T-helper 2 cell (primary cell): ENCODE data around the gene PRKD3.
"Not testable (repeated sequence)": the region's sequence is repeated elsewhere in the genome, so short reads cannot be mapped to it uniquely, and the experiment has no call there.

Experiments used
- DNase-seq, 5 experiments: peaks; one replicate each; pipeline versions ENCODE4 v3.0.0 to v3.0.0-alpha.2; 2012 to 2022

Gene PRKD3

DNA sequence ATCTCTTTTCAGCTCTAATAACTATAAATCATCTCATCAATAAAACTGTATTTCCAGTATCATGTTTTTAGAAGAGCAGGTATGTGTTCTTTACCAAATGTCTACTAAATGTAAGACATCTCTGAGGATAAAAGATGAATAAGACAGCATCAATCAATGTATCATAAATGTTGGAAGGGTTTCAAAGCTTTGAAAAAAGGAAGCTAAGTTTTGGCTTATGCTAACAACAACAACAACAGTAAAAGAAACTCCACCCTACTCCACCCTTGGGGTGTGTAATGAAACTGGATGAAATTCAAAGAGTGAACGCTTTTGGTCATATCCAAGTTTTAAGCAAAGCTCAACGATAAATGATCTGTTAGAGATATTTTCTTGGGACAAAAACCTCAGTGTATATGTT is 17.1 kb downstream of the PRKD3 start:
- DNase-seq, result no peak

DNA sequence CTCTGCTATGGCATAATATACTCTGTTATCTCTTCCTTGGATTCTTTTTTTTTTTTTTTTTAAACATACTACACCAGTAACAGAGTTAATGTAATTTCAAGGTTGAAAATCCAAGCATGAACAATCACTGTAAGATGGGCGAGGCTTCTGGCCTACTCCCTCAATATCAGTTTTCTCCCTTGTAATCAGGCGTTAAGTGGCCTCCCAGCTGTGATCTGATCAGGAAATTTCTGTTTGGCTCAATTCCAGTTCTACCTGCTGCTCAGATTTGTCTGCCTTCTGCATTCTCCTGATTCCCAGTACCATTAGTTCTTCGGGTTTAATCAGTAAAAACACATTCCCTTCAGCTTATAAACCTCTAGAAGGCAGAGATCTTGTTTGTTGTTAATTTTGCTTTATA is 18.6 kb downstream of the PRKD3 start:
- DNase-seq, result no peak

DNA sequence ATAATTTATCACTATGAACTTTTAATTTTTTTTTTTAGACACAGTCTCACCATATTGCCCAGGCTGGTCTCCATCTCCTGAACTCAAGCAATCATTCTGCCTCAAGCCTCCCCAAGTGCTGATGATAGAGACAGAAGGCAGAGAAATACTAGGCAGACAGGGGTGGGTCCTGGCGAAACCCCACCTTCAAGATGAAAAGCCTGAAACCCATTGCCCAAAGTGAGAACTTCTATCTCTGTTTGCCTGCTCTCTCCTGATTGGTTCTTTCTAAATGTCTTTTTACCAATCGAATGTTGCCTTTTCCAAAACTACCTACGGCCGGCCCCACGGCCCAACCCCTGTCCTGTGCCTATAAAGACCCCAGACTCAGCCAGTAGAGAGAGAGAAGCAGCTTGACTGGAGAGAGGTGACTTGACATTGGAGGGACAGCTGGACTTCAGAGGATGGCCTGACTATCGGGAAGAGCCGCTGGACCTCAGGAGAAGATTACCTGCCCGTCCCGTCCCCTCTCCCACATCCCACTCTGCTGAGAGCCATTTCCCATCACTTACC is 21.9 kb downstream of the PRKD3 start:
- no peak for DNase-seq

DNA sequence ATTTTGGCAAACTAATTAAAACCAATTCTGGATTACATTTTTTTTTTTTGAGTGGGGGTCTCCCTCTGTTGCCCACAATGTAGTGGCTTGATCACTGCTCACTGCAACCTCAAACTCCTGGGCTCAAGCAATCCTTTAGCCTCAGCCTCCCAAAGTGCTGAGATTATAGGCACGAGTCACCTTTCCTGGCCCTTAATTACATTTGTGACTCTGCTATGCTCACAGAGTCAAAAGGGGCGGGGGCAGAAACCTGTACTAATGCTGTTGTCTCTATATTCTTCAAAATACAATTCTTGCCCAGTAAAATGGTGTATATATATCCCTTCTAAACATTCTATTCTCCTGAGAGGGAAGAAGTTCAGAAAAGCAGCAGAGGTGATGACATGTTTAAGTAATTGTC is 23.2 kb downstream of the PRKD3 start:
- DNase-seq, result no peak

- DNase-seq, result no peak
Observed at GRCh38 chr2:37300578-37300977, 24.1 kb downstream of the PRKD3 start.

GRCh38 chr2:37300146-37300545 is 24.5 kb downstream of the PRKD3 start:
- DNase-seq, result no peak

GRCh38 chr2:37297632-37298031 is 27.0 kb downstream of the PRKD3 start:
- DNase-seq, result no peak

GRCh38 chr2:37295469-37296073 is 29.1 kb downstream of the PRKD3 start:
- no peak for DNase-seq

DNA sequence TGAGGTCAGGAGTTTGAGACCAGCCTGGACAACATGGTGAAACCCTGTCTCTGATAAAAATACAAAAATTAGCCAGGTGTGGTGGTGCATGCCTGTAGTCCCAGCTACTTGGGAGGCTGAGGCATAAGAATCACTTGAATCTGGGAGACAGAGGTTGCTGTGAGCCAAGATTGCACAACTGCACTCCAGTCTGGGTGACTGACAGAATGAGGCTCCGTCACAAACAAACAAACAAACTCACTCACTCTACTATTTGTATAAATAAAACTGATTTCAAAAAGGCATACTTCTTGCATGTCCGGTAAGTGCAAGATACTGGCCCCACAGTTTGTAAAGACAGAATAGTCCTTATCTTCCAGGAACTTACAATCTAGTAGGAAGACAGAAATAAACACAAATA is 29.8 kb downstream of the PRKD3 start:
- DNase-seq, result not testable (repeated sequence)

DNA sequence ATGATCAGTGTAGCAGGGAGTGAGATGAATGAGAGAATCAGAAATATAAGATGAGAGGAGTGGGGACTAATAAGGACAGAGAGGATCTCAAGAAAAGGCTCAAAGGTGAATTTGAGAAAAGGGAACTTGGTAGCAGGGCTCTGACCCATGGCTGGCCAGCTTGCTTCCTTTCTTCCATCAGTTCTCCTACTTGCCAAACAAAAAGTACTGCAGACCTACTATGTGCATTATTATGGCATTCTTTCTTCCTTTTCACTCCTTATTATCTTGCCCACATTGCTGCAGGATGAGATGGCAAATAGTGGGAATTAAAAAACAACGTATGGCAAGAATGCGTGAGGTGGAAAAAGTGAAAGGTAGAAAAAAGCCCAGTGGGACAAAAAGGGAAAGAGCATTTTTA is 33.0 kb downstream of the PRKD3 start:
- DNase-seq, result no peak

DNA sequence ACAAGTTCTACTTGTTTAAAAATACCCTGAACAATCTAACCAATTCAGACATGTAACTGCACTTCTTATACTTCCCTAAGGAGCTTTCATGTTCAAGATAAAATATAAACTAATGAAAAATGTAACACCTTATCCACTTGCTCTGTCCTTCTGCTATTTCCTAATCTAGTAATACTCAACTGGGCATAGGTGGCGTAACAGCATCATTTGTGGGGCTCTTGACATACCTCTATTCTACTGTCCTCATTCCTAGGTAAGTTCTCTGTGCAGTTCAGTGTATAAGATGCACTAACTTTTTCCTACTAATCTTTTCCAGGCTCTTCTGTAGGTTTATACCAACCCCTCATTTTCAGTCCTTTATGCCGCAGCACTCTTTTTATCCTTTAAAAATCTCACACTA is 36.7 kb downstream of the PRKD3 start:
- peak in 1 of 5 experiments; percentile 24 for DNase-seq

GRCh38 chr2:37284381-37284780 is 40.3 kb downstream of the PRKD3 start:
- DNase-seq, result no peak

- no peak for DNase-seq
Observed at GRCh38 chr2:37283207-37283606, 41.4 kb downstream of the PRKD3 start.

- DNase-seq, result no peak
Observed at GRCh38 chr2:37282746-37283145, 41.9 kb downstream of the PRKD3 start.

DNA sequence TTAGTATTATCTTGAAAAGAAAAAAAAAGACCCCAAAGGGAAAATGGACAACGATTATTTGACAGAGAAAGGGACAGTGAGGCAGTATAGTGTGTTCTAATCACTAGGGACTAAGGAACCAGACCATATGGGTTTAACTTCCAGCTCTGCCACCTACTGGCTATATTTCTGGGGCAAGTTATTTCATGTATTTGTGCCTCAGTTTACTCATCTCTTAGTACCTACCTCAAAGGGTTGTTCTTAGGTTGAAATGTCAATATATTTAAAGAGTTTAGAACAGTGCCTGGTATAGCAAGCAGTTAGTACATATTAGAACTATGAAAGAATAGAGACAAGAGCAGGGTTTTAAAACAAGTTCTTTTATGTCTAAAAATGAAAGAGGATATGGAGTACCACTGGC is 42.7 kb downstream of the PRKD3 start:
- no peak for DNase-seq

DNA sequence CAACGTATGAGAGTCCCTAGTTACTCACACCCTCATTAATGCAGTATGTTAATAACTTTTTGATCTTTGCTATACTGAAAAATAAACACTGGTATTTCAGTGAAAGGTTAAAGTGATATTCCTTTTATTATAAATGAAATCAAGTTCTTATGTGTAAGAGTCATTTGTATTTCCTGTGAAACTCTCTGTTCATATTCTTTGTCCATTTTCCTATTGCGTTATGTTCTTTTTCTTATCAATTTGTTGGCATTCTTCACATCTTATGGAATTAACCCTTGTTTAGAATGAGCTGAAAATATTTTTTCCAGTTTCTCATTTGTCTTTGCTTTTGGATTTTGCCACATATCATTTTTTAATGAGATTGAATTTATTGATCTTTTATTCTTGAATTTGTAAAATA is 48.3 kb downstream of the PRKD3 start:
- DNase-seq, result no peak
